Measurements from ENCODE around the gene PCDHGA9. TPM values are rescaled to one million over a fixed set of nuclear protein-coding genes. Genes with fewer than 3 reads are reported as not detected.

Gene PCDHGA9
- total RNA-seq, 6 experiments from 2014 or later: 1.0 to 2.5 (median 1.3) TPM

DNA sequence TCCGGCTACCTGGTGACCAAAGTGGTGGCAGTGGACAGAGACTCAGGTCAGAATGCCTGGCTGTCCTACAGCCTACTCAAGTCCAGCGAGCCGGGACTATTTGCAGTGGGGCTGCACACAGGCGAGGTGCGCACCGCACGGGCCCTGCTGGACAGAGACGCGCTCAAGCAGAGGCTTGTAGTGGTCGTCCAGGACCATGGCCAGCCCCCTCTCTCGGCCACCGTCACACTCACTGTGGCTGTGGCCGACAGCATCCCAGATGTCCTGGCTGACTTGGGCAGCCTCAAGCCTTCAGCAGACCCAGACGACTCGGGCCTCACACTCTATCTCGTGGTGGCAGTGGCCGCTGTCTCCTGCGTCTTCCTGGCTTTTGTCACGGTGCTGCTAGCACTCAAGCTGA lies 45.6 kb upstream of the PCDHGA9 start:
- H3K9me3 ChIP-seq: peaks cover 0 to 3% (median 0%) of the 10 kb centered on the region in 4 donors
- peaks cover 0 to 3% of the 10 kb centered on the region in 2 donors for H3K27me3 ChIP-seq
- no peak overlapping the region for H3K4me3 ChIP-seq
- DNase-seq (no peak), ATAC-seq (no peak)
- intact Hi-C loops (cut with DNase I): no loop called here
- no peaks in the 10 kb centered on the region for H3K36me3 ChIP-seq
- H3K4me1 ChIP-seq: no peaks in the 10 kb centered on the region
- 21% methylated on average over 5 of the region's 19 CpGs for WGBS (ENCODE audit: insufficient coverage, low coverage, low lambda C conversion rate, missing lambda C conversion rate)
- TF ChIP-seq, protein P1, sequence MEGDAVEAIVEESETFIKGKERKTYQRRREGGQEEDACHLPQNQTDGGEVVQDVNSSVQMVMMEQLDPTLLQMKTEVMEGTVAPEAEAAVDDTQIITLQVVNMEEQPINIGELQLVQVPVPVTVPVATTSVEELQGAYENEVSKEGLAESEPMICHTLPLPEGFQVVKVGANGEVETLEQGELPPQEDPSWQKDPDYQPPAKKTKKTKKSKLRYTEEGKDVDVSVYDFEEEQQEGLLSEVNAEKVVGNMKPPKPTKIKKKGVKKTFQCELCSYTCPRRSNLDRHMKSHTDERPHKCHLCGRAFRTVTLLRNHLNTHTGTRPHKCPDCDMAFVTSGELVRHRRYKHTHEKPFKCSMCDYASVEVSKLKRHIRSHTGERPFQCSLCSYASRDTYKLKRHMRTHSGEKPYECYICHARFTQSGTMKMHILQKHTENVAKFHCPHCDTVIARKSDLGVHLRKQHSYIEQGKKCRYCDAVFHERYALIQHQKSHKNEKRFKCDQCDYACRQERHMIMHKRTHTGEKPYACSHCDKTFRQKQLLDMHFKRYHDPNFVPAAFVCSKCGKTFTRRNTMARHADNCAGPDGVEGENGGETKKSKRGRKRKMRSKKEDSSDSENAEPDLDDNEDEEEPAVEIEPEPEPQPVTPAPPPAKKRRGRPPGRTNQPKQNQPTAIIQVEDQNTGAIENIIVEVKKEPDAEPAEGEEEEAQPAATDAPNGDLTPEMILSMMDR (IDR thresholded peaks at IDR 0.05): no peak
- no peak for TF ChIP-seq POLR2A (IDR thresholded peaks at IDR 0.05)
- H3K27ac ChIP-seq: no peak overlapping the region

DNA sequence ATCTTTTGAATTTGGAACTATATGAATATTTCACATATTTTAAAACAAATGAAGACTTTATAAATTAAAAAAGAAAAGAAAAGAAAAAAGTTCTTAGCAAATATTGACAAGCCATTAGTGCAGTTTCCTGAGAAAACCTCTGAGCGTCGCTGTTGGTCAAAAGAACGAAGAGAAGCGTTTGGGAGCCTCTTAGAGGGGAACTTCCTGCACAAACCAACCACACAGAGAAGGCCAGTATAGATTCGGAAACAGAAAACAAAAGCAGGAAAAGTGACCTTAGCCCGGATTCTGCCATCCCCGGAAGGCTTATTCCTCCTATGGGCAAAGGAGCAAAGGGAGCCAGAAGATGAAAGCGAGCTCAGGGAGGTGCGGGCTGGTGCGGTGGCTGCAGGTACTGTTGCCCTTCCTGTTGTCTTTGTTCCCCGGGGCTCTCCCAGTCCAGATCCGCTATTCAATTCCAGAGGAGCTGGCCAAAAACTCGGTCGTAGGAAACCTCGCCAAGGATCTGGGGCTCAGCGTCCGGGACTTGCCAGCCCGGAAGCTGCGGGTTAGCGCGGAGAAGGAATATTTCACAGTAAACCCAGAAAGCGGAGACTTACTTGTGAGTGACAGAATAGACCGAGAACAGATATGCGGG lies 42.7 kb upstream of the PCDHGA9 start, which contains the start of gene PCDHGB2:
TSS of gene PCDHGB2 (plus strand) at position 205 of the 637 bp plus-strand sequence. CDS start at position 347, 142 bp downstream.
- Histone ChIP-seq H3K27me3 (peaks cover 0 to 3% of the 10 kb centered on the region in 2 donors), H3K4me3 (no peak within 1 kb of the TSS), H3K4me1 (no peaks in the 10 kb centered on the region), H3K27ac (no peak within 1 kb of the TSS), H3K9me3 (peaks cover 0 to 3% (median under 1%) of the 10 kb centered on the region in 4 donors), H3K36me3 (no peaks in the 10 kb centered on the region)
- no peak for TF ChIP-seq POLR2A (IDR thresholded peaks at IDR 0.05)
- TF ChIP-seq, protein P1 (IDR thresholded peaks at IDR 0.05): peak in 2 of 4 donors; percentile 6 to 29
- DNase-seq: no peak
- intact Hi-C loops (cut with DNase I): no loop called here
- 24% methylated on average over 24 of the region's 24 CpGs for WGBS (ENCODE audit: insufficient coverage, low coverage, low lambda C conversion rate, missing lambda C conversion rate)
- peak in 3 of 4 donors; percentile 22 to 40 (median 31) for ATAC-seq

DNA sequence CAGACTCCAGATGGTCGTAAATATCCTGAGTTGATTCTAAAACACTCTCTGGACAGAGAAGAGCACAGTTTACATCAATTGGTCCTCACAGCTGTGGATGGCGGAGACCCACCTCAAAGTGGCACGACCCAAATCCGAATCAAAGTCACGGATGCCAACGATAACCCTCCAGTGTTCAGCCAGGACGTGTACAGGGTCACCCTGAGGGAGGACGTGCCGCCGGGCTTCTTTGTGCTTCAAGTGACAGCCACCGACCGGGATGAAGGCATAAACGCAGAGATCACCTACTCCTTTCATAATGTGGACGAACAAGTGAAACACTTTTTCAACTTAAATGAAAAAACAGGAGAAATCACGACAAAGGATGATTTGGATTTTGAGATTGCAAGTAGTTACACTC lies 41.9 kb upstream of the PCDHGA9 start:
- Histone ChIP-seq H3K4me1 (no peaks in the 10 kb centered on the region), H3K36me3 (no peaks in the 10 kb centered on the region), H3K27me3 (peaks cover 0 to 3% of the 10 kb centered on the region in 2 donors), H3K27ac (no peak overlapping the region), H3K4me3 (no peak overlapping the region), H3K9me3 (peaks cover 0 to 3% (median under 1%) of the 10 kb centered on the region in 4 donors)
- intact Hi-C loops (cut with DNase I): no loop called here
- DNase-seq: no peak
- ATAC-seq: no peak
- WGBS (ENCODE audit: insufficient coverage, low coverage, low lambda C conversion rate, missing lambda C conversion rate): 33% methylated on average over 14 of the region's 15 CpGs
- TF ChIP-seq POLR2A (IDR thresholded peaks at IDR 0.05): no peak
- TF ChIP-seq, protein P1 (IDR thresholded peaks at IDR 0.05): no peak

DNA sequence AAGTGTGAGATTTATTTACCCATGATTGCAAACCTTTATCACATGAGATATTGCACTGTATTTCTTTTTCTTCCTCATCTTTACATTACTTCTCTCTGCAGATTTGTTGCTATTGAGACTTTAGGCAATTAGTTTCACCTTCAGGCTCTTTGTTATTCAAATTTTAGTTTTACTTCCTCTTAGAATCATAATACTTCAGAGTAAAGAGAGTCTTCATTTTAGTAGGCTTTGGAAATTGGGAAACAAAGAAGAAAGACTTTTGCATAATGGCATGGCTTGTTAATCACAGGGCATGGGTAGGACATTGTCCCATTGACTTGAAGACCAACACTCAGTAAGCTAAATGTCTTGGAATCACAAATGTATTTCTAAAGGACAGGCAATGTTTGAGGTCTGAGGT lies 39.9 kb upstream of the PCDHGA9 start:
- TF ChIP-seq POLR2A (IDR thresholded peaks at IDR 0.05): no peak
- TF ChIP-seq, protein P1 (IDR thresholded peaks at IDR 0.05): no peak
- Histone ChIP-seq H3K4me3 (no peak overlapping the region), H3K9me3 (peaks cover 0 to 13% (median 1%) of the 10 kb centered on the region in 4 donors), H3K27me3 (peaks cover 0 to 3% of the 10 kb centered on the region in 2 donors), H3K36me3 (no peaks in the 10 kb centered on the region), H3K4me1 (no peaks in the 10 kb centered on the region), H3K27ac (no peak overlapping the region)
- DNase-seq (no peak), ATAC-seq (no peak)
- intact Hi-C loops (cut with DNase I): no loop called here

All from right lobe of liver (tissue), 6 donors.